PC-3 (cell line): ENCODE results near the gene MACROD2.

Experiments used
- EZH2 ChIP-seq: fragments of 300-600 bp; sonication (generic); IDR thresholded peaks from one replicate; pipeline ENCODE4 v1.6.1; 2017; ENCODE audit warnings: antibody characterized with exemption, mild to moderate bottlenecking, low read length; ENCODE audit not compliant: unreplicated experiment
- EZH2phosphoT487 ChIP-seq: fragments of 300-600 bp; sonication (generic); IDR thresholded peaks from 2 replicates; pipeline ENCODE4 v1.6.1; 2018; ENCODE audit warnings: mild to moderate bottlenecking, antibody characterized with exemption, low read length, borderline replicate concordance
- TF ChIP-seq, protein P1 (sequence below): fragments of 300-600 bp; sonication (generic); conservative IDR thresholded peaks from 2 replicates; pipeline ENCODE4 v1.5.1; 2017; ENCODE audit warnings: antibody characterized with exemption, low read depth, mild to moderate bottlenecking, low read length

DNA sequence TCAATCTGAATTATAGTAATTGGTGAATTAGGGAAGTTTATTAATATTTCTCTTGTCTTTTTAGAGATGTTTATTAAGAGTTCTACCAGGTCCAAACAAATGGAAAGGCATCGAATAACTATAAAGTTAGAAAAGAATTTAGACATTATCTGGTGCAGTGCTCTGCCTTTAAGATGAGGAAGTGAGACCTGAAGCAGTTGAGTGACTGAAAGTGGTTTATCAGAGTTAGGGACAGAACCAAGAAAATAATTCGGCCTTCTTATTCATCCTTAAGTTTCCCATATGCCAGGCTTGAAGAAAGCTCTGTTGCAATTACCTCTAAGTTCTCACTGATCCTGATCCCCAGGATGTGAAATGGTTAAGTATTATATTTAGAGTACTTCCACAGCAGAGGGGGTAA, 436.3 kb downstream of the MACROD2 start:
- TF ChIP-seq, protein P1, sequence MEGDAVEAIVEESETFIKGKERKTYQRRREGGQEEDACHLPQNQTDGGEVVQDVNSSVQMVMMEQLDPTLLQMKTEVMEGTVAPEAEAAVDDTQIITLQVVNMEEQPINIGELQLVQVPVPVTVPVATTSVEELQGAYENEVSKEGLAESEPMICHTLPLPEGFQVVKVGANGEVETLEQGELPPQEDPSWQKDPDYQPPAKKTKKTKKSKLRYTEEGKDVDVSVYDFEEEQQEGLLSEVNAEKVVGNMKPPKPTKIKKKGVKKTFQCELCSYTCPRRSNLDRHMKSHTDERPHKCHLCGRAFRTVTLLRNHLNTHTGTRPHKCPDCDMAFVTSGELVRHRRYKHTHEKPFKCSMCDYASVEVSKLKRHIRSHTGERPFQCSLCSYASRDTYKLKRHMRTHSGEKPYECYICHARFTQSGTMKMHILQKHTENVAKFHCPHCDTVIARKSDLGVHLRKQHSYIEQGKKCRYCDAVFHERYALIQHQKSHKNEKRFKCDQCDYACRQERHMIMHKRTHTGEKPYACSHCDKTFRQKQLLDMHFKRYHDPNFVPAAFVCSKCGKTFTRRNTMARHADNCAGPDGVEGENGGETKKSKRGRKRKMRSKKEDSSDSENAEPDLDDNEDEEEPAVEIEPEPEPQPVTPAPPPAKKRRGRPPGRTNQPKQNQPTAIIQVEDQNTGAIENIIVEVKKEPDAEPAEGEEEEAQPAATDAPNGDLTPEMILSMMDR, result no peak
- TF ChIP-seq EZH2phosphoT487, result no peak
- TF ChIP-seq EZH2, result no peak
